Kidney capillary endothelial cell (primary cell): ENCODE measurements around the gene LRP1-AS.

Source experiments
- DNase-seq: peaks from one replicate; pipeline ENCODE4 v3.0.0-alpha.2; 2018; ENCODE audit warnings: low spot score

LRP1-AS gene

GRCh38 chr12:57097554-57097835 lies 49.9 kb downstream of the LRP1-AS start:
- no peak for DNase-seq

- DNase-seq = no peak
Observed at GRCh38 chr12:57096748-57097553, 50.5 kb downstream of the LRP1-AS start.

GRCh38 chr12:57096099-57096572 lies 51.3 kb downstream of the LRP1-AS start:
- no peak for DNase-seq

GRCh38 chr12:57095440-57095839 lies 52.0 kb downstream of the LRP1-AS start:
- no peak for DNase-seq
